Neural progenitor cell (in vitro differentiated cells): ENCODE data around the gene PTGER2. TPM values are rescaled to one million over a fixed set of nuclear protein-coding genes. Genes with fewer than 3 reads are reported as not detected.

Experiments
- DNase-seq: peaks from one replicate; pipeline ENCODE4 v3.0.0-alpha.2; 2016; ENCODE audit warnings: low spot score
- H2AFZ ChIP-seq: fragments of 200-600 bp; sonication (generic); replicated peaks from 2 replicates; pipeline ENCODE4 v1.6.1; 2016; ENCODE audit warnings: antibody characterized with exemption
- H3F3A ChIP-seq: fragments of 200-600 bp; sonication (generic); 2 replicates; pipeline ENCODE4 v1.6.1; 2016; ENCODE audit warnings: antibody characterized with exemption, low read depth
- H3K27ac ChIP-seq: fragments of 200-600 bp; sonication (generic); 2 replicates; pipeline ENCODE4 v1.5.1; 2016; ENCODE audit warnings: mild to moderate bottlenecking
- H3K27me3 ChIP-seq: fragments of 200-600 bp; sonication (generic); 2 replicates; pipeline ENCODE4 v1.6.1; 2016; ENCODE audit warnings: mild to moderate bottlenecking, moderate library complexity
- H3K36me3 ChIP-seq: fragments of 200-600 bp; sonication (generic); 2 replicates; pipeline ENCODE4 v1.5.1; 2016
- H3K4me1 ChIP-seq: fragments of 200-600 bp; sonication (generic); 2 replicates; pipeline ENCODE4 v1.6.1; 2016; ENCODE audit warnings: mixed run types
- H3K4me2 ChIP-seq: fragments of 200-600 bp; sonication (generic); 2 replicates; pipeline ENCODE4 v1.6.1; 2016
- H3K4me3 ChIP-seq: fragments of 200-600 bp; sonication (generic); 2 replicates; pipeline ENCODE4 v1.5.1; 2016
- H3K79me2 ChIP-seq: fragments of 200-600 bp; sonication (generic); 2 replicates; pipeline ENCODE4 v1.6.1; 2016; ENCODE audit warnings: low read depth
- H3K9ac ChIP-seq: fragments of 200-600 bp; sonication (generic); 2 replicates; pipeline ENCODE4 v1.6.1; 2016
- H3K9me3 ChIP-seq: fragments of 200-600 bp; sonication (generic); 2 replicates; pipeline ENCODE4 v1.5.1; 2016; ENCODE audit warnings: low read depth
- H4K20me1 ChIP-seq: fragments of 200-600 bp; sonication (generic); 2 replicates; pipeline ENCODE4 v1.6.1; 2016; ENCODE audit warnings: low read depth
- H3K27ac Mint-ChIP-seq: 3 replicates; pipeline ENCODE4 v1.8.0; 2021; ENCODE audit warnings: mixed read lengths
- H3K27me3 Mint-ChIP-seq: 2 replicates; pipeline ENCODE4 v1.8.0; 2022; ENCODE audit warnings: low read depth, mild to moderate bottlenecking, inconsistent platforms, moderate library complexity, mixed read lengths; ENCODE audit not compliant: insufficient read depth
- H3K36me3 Mint-ChIP-seq: 3 replicates; pipeline ENCODE4 v1.8.0; 2021; ENCODE audit warnings: mixed read lengths
- H3K4me1 Mint-ChIP-seq: 3 replicates; pipeline ENCODE4 v1.8.0; 2021; ENCODE audit warnings: mixed read lengths
- H3K4me3 Mint-ChIP-seq: 3 replicates; pipeline ENCODE4 v1.8.0; 2021; ENCODE audit warnings: mild to moderate bottlenecking, moderate library complexity, mixed read lengths
- H3K9me3 Mint-ChIP-seq: 3 replicates; pipeline ENCODE4 v1.8.0; 2020; ENCODE audit warnings: mixed read lengths
- CTCF ChIP-seq: fragments of 200-600 bp; sonication (generic); IDR thresholded peaks from 2 replicates; pipeline ENCODE4 v1.5.1; 2017; ENCODE audit warnings: antibody characterized with exemption, mild to moderate bottlenecking
- EZH2 ChIP-seq: fragments of 200-600 bp; sonication (generic); IDR thresholded peaks from 2 replicates; pipeline ENCODE4 v1.6.1; 2017; ENCODE audit warnings: antibody characterized with exemption, mild to moderate bottlenecking, moderate library complexity
- EZH2phosphoT487 ChIP-seq: fragments of 200-600 bp; sonication (generic); IDR thresholded peaks from 2 replicates; pipeline ENCODE4 v1.6.1; 2017; ENCODE audit warnings: antibody characterized with exemption
- total RNA-seq: library from RNA; depleted of rRNA; stranded (reverse); fragments of >200 nt; gene quantifications from 2 replicates; pipeline ENCODE4 v1.2.3, GENCODE V29; 2015; ENCODE audit warnings: low replicate concordance

PTGER2 gene
- total RNA-seq, 1 donor from 2014 or later, result not detected

- peak overlapping the region; percentile 48 for H3K4me3 Mint-ChIP-seq
- Histone ChIP-seq H3K4me2 (peak overlapping the region; percentile 94), H3K4me3 (no peak overlapping the region), H3K79me2 (no peaks in the 10 kb centered on the region), H3K9me3 (no peaks in the 10 kb centered on the region), H4K20me1 (no peaks in the 10 kb centered on the region), H3K36me3 (no peaks in the 10 kb centered on the region), H3K27me3 (peaks cover 65% of the 10 kb centered on the region), H3F3A (no peaks in the 10 kb centered on the region), H3K27ac (no peak overlapping the region), H3K4me1 (no peaks in the 10 kb centered on the region), H3K9ac (no peak overlapping the region), H2AFZ (no peak overlapping the region)
- no peaks in the 10 kb centered on the region for H3K36me3 Mint-ChIP-seq
- no peak for DNase-seq
- no peak for TF ChIP-seq EZH2phosphoT487
- no peak for TF ChIP-seq EZH2
- no peak for TF ChIP-seq CTCF
- H3K9me3 Mint-ChIP-seq, result peaks cover 2% of the 10 kb centered on the region
- no peak overlapping the region for H3K27ac Mint-ChIP-seq
- H3K4me1 Mint-ChIP-seq, result peaks cover 11% of the 10 kb centered on the region
- peaks cover 46% of the 10 kb centered on the region for H3K27me3 Mint-ChIP-seq
Observed at GRCh38 chr14:52266782-52267181, 47.3 kb upstream of the PTGER2 start.

GRCh38 chr14:52267501-52268278, 46.4 kb upstream of the PTGER2 start, which contains the start of gene PTGDR:
Gene PTGDR (plus strand): TSS chr14:52267698. CDS start chr14:52267815, 117 bp downstream.
- peaks cover 46% of the 10 kb centered on the region for H3K27me3 Mint-ChIP-seq
- TF ChIP-seq EZH2 (peak; percentile 91), CTCF (no peak), EZH2phosphoT487 (peak; percentile 66)

DNA sequence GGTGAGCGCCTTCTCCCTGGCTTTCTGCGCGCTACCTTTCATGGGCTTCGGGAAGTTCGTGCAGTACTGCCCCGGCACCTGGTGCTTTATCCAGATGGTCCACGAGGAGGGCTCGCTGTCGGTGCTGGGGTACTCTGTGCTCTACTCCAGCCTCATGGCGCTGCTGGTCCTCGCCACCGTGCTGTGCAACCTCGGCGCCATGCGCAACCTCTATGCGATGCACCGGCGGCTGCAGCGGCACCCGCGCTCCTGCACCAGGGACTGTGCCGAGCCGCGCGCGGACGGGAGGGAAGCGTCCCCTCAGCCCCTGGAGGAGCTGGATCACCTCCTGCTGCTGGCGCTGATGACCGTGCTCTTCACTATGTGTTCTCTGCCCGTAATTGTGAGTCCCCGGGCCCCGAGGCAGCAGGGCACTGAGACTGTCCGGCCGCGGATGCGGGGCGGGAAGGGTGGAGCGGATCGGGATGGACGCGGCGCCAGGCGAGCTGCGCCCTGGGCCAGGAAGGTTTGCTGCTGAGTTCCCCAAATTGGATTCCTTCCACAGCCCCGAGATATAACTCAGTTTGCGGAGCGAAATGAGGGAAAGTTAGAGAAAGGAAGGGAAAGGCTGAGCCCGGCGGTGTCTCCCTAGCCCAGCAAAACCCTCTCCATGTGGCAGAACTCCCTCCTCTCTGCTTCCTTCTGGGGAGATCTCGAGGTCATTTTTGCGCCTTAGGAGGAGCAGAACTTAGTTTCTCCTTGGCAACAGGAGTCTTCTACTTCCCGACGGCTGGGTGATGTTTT, 45.6 kb upstream of the PTGER2 start:
- Histone ChIP-seq H2AFZ (peak overlapping the region; percentile 91), H3K4me1 (no peaks in the 10 kb centered on the region), H3K9ac (no peak overlapping the region), H3K9me3 (no peaks in the 10 kb centered on the region), H3K79me2 (no peaks in the 10 kb centered on the region), H4K20me1 (no peaks in the 10 kb centered on the region), H3K36me3 (no peaks in the 10 kb centered on the region), H3K4me3 (peak overlapping the region; percentile 63), H3K27me3 (peaks cover 65% of the 10 kb centered on the region), H3K27ac (no peak overlapping the region), H3K4me2 (peak overlapping the region; percentile 94), H3F3A (no peaks in the 10 kb centered on the region)
- H3K4me1 Mint-ChIP-seq, result peaks cover 11% of the 10 kb centered on the region
- no peaks in the 10 kb centered on the region for H3K36me3 Mint-ChIP-seq
- DNase-seq, result peak; percentile 66
- H3K9me3 Mint-ChIP-seq, result peaks cover 2% of the 10 kb centered on the region
- H3K27me3 Mint-ChIP-seq, result peaks cover 48% of the 10 kb centered on the region
- peak; percentile 83 for TF ChIP-seq EZH2phosphoT487
- no peak for TF ChIP-seq CTCF
- peak; percentile 93 for TF ChIP-seq EZH2
- H3K27ac Mint-ChIP-seq, result no peak overlapping the region
- peak overlapping the region; percentile 83 for H3K4me3 Mint-ChIP-seq

More at GRCh38 chr14:52267501-52268278, 46.4 kb upstream of the PTGER2 start, which contains the start of gene PTGDR:
- Mint-ChIP-seq H3K27ac (no peak within 1 kb of the TSS), H3K9me3 (peaks cover 2% of the 10 kb centered on the region), H3K4me3 (peak within 1 kb of the TSS; percentile 83), H3K36me3 (no peaks in the 10 kb centered on the region), H3K4me1 (peaks cover 11% of the 10 kb centered on the region)
- no peaks in the 10 kb centered on the region for H4K20me1 ChIP-seq
- H3K4me1 ChIP-seq, result no peaks in the 10 kb centered on the region
- H3K27ac ChIP-seq, result no peak within 1 kb of the TSS
- peak within 1 kb of the TSS; percentile 91 for H2AFZ ChIP-seq
- no peaks in the 10 kb centered on the region for H3K79me2 ChIP-seq
- H3K4me3 ChIP-seq, result peak within 1 kb of the TSS; percentile 63
- no peaks in the 10 kb centered on the region for H3K9me3 ChIP-seq
- H3K4me2 ChIP-seq, result peak within 1 kb of the TSS; percentile 94
- no peaks in the 10 kb centered on the region for H3K36me3 ChIP-seq
- peak; percentile 70 for DNase-seq
- peaks cover 65% of the 10 kb centered on the region for H3K27me3 ChIP-seq
- H3K9ac ChIP-seq, result no peak within 1 kb of the TSS
- H3F3A ChIP-seq, result no peaks in the 10 kb centered on the region
